ENCODE data around the gene BRICD5. TPM values are rescaled to one million over a fixed set of nuclear protein-coding genes. Genes with fewer than 3 reads are reported as not detected.

Gene BRICD5
- total and polyA plus RNA-seq, 2 of the 4 experiments (the other 2 are of a cell fraction) = 0.18 to 0.94 TPM

DNA sequence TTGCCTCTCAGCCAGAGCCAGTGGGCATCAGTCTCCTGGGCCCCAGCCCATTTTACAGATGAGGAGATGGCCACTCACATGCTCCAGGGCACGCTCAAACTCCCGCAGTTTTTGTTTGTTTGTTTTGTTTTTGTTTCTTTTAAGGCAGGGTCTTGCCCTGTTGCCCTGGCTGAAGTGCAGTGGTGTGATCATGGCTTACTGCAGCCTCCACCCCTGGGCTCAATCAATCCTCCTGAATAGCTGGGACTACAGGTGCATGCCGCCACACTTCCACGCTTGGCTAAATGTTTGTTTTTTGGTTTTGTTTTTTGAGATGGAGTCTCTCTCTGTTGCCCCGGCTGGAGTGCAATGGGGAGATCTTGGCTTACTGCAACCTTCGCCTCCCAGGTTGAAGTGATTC, 16.3 kb upstream of the BRICD5 start:
- Histone ChIP-seq H2AFZ (replicated peaks; ENCODE audit: low read length, poor library complexity) (no peak overlapping the region), H2BK5ac (ENCODE audit: low read depth, low read length, poor library complexity, severe bottlenecking) (no peak overlapping the region), H4K8ac (ENCODE audit: low read depth in 2 of 2, low read length in 2 of 2) (no peak overlapping the region), H2BK15ac (ENCODE audit: low read depth, low read length) (no peak overlapping the region), H4K91ac (ENCODE audit: insufficient read depth, low read depth, low read length) (no peak overlapping the region), H3K27ac (ENCODE audit: insufficient read depth, low read length) (no peak overlapping the region), H3K23ac (ENCODE audit: low read depth, low read length) (no peak overlapping the region), H3K79me1 (ENCODE audit: low read depth in 1 of 2, low read length in 2 of 2) (peaks cover 2 to 45% of the 10 kb centered on the region in 2 experiments; a peak in 3 of 4 replicates), H3K4me2 (ENCODE audit: low read depth, low read length) (no peak overlapping the region), H3K9me3 (ENCODE audit: control insufficient read depth, insufficient read depth, low read length) (no peaks in the 10 kb centered on the region), H2BK120ac (ENCODE audit: low read depth, low read length) (no peak overlapping the region), H3K4me3 (ENCODE audit: insufficient read depth, low read depth, low read length) (no peak overlapping the region), H3K9me1 (ENCODE audit: insufficient read depth, low read length) (peaks cover 15% of the 10 kb centered on the region; the same call in 1 of the 2 replicates), H3K14ac (replicated peaks; ENCODE audit: low read depth, low read length) (no peak overlapping the region), H2AK5ac (ENCODE audit: low read depth, low read length) (no peak overlapping the region), H2AK9ac (replicated peaks; ENCODE audit: low read depth, low read length, poor library complexity) (peak overlapping the region; percentile 82), H3K56ac (ENCODE audit: extremely low read depth, insufficient read depth, low read length) (no peak overlapping the region), H4K5ac (ENCODE audit: low read depth, low read length) (no peak overlapping the region), H3K18ac (ENCODE audit: low read depth, low read length) (no peak overlapping the region), H3K9ac (ENCODE audit: low read depth, low read length) (no peak overlapping the region), H3K27me3 (ENCODE audit: control insufficient read depth, insufficient read depth, low read length) (no peaks in the 10 kb centered on the region), H3K4me1 (ENCODE audit: control insufficient read depth, insufficient read depth, low read length) (peaks cover 12% of the 10 kb centered on the region), H3K36me3 (ENCODE audit: control insufficient read depth, insufficient read depth, low read length) (peaks cover 29% of the 10 kb centered on the region), H3K4ac (ENCODE audit: low read depth, low read length) (no peak overlapping the region), H4K20me1 (ENCODE audit: insufficient read depth, low read length) (peaks cover 24% of the 10 kb centered on the region), H2BK20ac (ENCODE audit: low read depth, low read length) (no peak overlapping the region)
- ChIA-PET CTCF (interaction anchor here (0.6 kb wide), 1 partner anchor 325 kb away, joined by 4 read pairs; no protein-coding TSS in a partner anchor), POLR2A (ENCODE audit: unreplicated experiment) (no interaction called here)
- in situ Hi-C loops (cut with MboI; ENCODE audit: low sequenced_read_pairs) = no loop called here
- dilution Hi-C loops (cut with HindIII; ENCODE audit: low sequenced_read_pairs, unreplicated experiment) = no loop called here
- TF ChIP-seq FOS (IDR thresholded peaks at IDR 0.05; ENCODE audit: low read depth, low read length) (no peak), SMC3 (IDR thresholded peaks at IDR 0.05; ENCODE audit: low read depth, low read length) (no peak), CEBPB (IDR thresholded peaks at IDR 0.05; ENCODE audit: low read depth, low read length) (no peak), NFE2L2 (IDR thresholded peaks at IDR 0.05; ENCODE audit: low read depth, low read length) (no peak), RCOR1 (IDR thresholded peaks at IDR 0.05; ENCODE audit: insufficient replicate concordance, low read length) (no peak), CHD1 (IDR thresholded peaks at IDR 0.05; ENCODE audit: low read depth, low read length) (no peak), MAZ (IDR thresholded peaks at IDR 0.05; ENCODE audit: borderline replicate concordance, low read depth, low read length) (no peak), MXI1 (IDR thresholded peaks at IDR 0.05; ENCODE audit: borderline replicate concordance, low read depth, low read length) (no peak), BHLHE40 (IDR thresholded peaks at IDR 0.05; ENCODE audit: low read depth, low read length) (no peak), MAFK (IDR thresholded peaks at IDR 0.05; ENCODE audit: low read depth, low read length) (no peak), POLR2A (IDR thresholded peaks at IDR 0.05; ENCODE audit: low read depth, low read length) (no peak), RFX5 (IDR thresholded peaks at IDR 0.05; ENCODE audit: low read depth, low read length) (no peak), RAD21 (IDR thresholded peaks at IDR 0.05; ENCODE audit: low read length) (no peak)
- TF ChIP-seq, protein P1, sequence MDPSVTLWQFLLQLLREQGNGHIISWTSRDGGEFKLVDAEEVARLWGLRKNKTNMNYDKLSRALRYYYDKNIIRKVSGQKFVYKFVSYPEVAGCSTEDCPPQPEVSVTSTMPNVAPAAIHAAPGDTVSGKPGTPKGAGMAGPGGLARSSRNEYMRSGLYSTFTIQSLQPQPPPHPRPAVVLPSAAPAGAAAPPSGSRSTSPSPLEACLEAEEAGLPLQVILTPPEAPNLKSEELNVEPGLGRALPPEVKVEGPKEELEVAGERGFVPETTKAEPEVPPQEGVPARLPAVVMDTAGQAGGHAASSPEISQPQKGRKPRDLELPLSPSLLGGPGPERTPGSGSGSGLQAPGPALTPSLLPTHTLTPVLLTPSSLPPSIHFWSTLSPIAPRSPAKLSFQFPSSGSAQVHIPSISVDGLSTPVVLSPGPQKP (IDR thresholded peaks at IDR 0.05; ENCODE audit: borderline replicate concordance, low read depth, low read length) = no peak
- TF ChIP-seq, protein P2, sequence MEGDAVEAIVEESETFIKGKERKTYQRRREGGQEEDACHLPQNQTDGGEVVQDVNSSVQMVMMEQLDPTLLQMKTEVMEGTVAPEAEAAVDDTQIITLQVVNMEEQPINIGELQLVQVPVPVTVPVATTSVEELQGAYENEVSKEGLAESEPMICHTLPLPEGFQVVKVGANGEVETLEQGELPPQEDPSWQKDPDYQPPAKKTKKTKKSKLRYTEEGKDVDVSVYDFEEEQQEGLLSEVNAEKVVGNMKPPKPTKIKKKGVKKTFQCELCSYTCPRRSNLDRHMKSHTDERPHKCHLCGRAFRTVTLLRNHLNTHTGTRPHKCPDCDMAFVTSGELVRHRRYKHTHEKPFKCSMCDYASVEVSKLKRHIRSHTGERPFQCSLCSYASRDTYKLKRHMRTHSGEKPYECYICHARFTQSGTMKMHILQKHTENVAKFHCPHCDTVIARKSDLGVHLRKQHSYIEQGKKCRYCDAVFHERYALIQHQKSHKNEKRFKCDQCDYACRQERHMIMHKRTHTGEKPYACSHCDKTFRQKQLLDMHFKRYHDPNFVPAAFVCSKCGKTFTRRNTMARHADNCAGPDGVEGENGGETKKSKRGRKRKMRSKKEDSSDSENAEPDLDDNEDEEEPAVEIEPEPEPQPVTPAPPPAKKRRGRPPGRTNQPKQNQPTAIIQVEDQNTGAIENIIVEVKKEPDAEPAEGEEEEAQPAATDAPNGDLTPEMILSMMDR (conservative IDR thresholded peaks at IDR 0.05; ENCODE audit: low read depth, low read length) = no peak
- no TSS peak for BruUV-seq (replicated peaks)
- intact Hi-C loops (cut with micrococcal nuclease) = no loop called here
- ATAC-seq (ENCODE audit: low read depth) (no peak), DNase-seq (no peak)
- WGBS, 2 experiments (ENCODE audit: extremely low coverage in 2 of 2, insufficient read length in 1 of 2) = 100% methylated on average over 1 of the region's 6 CpGs; no CpG with 5 or more reads in 1 of the 2 experiments

All from IMR-90 (cell line).